Central memory CD4-positive, alpha-beta T cell (primary cell): ENCODE measurements around the gene TMBIM1.

Experiments
- DNase-seq: peaks from one replicate; pipeline ENCODE4 v3.0.0; 2022

Gene TMBIM1

GRCh38 chr2:218271487-218271797, 20.9 kb downstream of the TMBIM1 start:
- no peak for DNase-seq

- no peak for DNase-seq
Observed at GRCh38 chr2:218270721-218271486, 21.4 kb downstream of the TMBIM1 start.

GRCh38 chr2:218269900-218270720, 22.2 kb downstream of the TMBIM1 start, which contains the start of the genes AAMP and PNKD:
AAMP (minus strand) TSS chr2:218270137; CDS start chr2:218270086, 51 bp downstream.
PNKD (plus strand) TSS chr2:218270519; CDS start chr2:218270536, 17 bp downstream.
- peak; percentile 100 for DNase-seq

- DNase-seq, result no peak
Observed at GRCh38 chr2:218267259-218267658, 25.0 kb downstream of the TMBIM1 start.

- no peak for DNase-seq
Observed at GRCh38 chr2:218266316-218266979, 25.9 kb downstream of the TMBIM1 start.

DNA sequence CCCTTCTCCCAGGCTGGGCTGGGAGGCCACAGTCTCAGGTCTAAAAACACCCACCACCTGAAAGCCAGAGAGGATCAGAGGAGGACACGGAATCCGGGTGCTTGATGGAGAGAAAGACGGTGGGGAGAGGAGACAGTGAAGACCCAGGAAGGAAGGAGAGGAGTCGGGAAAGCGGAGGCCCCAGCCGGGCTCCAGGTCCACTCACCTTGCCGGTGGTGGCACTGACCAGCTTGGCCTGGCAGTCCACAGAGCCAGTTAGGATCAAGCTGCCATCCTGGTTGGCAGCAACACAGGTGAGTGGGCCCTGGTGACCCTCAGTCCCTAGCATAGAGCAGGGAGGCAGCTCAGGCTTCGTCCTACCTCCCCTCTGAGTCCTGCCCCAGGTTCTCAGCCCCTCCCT, 26.7 kb downstream of the TMBIM1 start:
- no peak for DNase-seq

GRCh38 chr2:218264773-218265561, 27.3 kb downstream of the TMBIM1 start:
- no peak for DNase-seq

DNA sequence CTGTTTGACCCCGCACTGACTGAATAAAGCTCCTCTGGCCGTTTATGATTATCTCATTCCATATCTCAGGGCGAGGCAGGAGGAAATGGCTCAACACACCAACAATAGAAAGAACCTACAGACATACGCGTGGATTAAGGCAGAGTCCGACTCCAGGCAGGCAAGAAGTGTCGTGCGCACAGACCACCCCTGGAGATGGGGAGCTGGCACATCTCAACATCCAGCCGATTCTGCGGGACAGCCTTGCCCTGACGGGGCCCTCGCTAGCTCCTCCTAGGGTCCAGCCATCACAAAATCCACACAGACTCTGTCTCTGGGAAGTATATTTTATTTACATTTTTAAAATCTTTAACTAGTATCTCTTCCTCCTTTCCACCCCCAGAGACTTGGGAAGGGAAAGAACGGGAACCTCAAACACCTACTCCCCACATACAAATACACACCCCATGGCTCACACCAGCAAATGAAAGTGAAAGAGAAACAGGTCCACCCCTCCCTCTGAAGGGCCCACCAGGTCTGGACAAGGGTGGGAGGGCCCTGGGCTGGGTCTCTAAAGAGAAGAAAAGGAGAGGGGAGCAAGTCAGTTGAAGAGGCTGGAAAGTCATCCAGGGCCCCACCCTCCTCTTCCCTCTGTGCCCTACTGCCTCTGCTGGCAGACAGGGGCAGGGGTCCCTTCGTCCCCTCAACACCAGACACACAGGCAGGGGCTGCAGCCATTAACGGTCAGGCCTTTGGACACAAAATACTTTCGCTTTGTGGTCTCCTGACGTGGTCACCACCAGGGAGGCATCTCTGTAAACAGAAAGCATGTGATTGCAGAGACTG, 28.3 kb downstream of the TMBIM1 start:
- no peak for DNase-seq

- DNase-seq, result no peak
Observed at GRCh38 chr2:218262631-218263586, 29.4 kb downstream of the TMBIM1 start.

- no peak for DNase-seq
Observed at GRCh38 chr2:218262237-218262600, 30.1 kb downstream of the TMBIM1 start.

DNA sequence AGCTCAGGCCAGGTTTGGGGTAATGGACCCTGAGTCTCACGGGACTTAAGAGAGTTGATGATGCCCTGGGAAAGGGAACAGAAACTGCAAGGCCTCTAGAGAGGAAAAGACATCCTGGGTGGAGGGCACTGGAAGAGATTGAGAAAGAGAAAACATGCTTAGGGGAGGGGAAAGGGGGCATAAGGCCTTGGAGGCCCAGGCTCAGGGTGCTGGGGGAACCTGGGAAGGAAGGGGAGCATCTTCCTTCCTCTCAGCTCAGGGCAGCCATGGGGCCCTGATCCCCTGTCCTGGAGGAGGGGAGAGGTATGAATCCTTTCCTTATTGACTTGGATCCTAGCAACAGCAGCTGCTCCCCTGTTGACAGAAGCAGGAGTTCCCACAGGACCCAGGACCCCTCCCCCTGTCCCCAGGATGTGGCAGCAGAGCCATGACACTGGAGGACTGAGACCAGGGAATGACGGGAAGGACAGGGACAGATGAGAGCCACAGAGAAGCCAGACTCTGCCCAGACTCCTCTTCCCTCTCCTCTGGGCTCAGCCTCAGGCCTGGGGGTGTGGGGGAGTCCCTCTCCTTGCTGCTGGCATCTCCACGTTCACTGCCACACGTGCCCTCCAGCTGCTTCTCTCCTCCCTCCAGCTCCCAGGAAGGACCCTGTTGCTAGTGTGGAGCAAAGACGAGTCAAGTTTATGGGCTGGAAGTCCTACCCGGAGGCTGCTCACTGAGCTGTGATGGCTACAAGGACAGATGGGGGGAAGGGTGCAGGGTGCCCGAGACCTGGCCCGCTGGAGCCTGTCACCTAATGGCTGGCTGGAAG, 30.7 kb downstream of the TMBIM1 start:
- no peak for DNase-seq

DNA sequence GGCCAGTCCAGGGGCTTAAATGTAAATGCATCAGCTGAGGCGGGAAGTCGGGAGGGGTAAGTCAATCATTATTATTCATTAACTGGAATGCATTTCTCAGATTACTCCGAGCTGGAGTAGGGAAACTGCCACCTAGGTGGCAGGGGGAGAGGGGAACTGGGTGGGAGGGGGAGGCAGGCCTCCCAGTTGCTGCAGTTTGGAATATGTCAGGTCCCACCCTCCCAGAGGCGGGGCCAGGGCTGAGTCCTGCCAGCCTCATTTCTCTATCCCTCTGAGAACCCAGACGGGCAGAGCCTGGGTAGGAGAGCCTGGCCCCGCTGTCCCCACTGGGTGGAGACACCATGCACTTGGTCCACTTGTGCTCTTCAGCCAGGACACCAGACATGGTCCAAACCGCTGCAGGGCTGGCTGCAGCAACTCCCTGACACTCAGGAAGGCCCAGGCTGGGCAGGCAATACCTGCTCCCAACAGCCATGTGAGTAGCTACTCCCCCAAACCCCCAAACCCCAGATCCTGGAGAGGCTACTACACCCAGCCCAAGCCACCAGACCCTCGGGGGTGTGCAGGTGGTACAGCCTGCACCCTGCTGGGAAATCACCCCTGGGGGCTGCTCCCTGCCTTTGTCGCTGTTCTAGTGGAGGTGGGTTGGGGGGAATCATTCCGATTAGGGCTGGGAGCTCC, 31.4 kb downstream of the TMBIM1 start, which contains the start of gene GPBAR1:
GPBAR1 (plus strand) TSS at position 274 of the 681 bp plus-strand sequence. CDS start 1,710 bp downstream, outside the sequence.
- DNase-seq, result no peak

- DNase-seq, result no peak
Observed at GRCh38 chr2:218260166-218260565, 32.1 kb downstream of the TMBIM1 start.

DNA sequence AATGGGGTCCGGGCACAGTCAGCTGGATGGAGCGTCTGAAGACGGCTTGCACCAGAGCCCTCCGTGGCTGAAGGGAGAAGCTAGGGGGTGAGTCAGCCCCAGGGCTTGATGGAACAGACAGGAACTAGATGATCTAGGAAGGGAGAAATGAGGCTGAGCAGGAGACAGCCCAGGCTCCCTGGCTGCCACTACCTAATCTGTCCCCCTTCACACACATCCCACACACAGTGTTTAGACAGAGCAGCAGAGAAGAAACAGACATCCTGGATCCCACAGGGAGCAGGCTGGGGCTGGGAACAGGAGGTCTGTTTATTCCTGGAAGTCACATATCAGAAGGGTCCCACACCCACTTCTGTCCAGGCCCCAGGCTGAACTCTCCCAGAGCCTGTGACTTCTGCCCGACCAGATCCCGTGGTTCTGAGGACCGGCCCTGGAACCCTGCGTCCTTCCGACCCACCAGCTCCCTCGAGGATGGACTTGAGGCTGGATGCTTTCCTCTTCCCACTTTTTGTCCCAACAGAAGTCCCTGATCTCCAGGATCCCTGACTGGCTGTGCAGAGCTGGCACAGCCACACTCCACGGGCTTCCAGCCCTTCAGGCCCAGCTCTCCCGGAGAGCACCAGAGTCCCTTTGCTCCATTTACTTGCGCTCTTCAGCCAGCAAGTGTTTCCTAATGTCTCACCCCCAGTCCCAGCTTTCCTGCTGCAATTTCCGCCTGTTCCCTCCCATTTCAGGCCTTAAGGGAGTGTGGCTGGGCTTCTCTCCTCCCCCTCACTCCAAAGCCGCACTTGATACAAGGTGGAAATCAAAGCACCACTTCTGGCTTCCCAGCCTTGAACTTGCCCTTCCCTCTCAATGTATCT, 33.0 kb downstream of the TMBIM1 start:
- DNase-seq, result no peak

DNA sequence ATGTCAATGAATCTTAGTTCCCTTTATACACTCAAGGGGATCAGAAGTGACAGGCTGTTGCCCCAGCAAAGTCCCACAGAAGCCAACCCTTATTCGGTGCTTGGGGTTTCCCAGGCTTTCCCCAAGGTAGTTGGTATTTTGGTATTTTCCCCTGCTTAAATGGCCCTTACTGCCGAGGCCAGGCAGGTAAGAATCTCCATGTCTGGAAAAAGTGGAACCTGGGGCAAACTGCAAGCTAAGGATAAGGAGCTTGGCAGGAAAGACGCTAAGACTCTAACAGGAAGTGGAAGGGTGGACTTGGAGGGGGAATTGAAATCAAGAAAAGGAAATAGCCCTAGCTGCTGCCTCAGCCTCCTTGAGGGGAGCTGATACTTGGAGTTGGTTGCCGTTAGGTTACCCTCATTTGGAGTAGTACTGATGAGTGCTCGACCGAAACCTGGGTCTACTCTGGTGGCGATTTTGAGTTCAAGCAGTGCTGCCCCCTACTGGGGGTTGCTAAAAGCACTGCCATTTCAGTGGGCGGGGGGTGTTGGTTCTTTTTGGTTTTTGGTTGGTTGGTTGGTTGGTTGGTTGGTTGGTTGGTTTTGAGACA, 34.8 kb downstream of the TMBIM1 start:
- peak; percentile 58 for DNase-seq

DNA sequence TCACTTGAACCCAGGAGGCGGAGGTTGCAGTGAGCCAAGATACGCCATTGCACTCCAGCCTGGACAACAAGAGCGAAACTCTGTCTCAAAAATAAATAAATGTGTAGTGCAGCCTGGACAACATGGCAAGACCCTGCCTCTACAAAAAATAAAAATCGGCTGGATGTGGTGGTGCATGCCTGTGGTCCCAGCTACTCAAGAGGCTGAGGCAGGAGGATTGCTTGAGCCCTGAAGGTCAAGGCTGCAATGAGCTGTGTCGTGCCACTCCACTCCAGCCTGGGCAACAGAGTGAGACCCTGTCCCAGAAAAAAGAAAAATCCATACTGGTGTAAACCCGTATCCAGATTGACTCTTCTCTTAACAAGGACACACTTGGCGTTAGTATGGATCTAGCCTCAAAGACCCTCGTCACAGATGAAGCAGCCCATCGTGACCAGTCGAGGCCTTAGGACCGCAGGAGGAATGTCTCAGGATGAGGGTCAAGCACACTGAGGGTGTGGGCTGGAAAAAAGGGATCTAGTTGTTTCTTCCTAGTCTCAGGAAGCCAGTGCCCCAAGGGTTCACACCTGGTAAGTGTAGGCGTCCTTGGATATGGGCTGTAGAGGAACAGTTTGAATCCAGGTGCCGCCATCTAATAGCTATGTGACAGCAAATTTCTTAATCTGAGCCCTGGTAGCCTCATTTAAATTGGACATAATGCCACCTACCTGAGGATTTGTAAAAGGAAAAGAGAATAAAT, 35.5 kb downstream of the TMBIM1 start:
- DNase-seq, result no peak

DNA sequence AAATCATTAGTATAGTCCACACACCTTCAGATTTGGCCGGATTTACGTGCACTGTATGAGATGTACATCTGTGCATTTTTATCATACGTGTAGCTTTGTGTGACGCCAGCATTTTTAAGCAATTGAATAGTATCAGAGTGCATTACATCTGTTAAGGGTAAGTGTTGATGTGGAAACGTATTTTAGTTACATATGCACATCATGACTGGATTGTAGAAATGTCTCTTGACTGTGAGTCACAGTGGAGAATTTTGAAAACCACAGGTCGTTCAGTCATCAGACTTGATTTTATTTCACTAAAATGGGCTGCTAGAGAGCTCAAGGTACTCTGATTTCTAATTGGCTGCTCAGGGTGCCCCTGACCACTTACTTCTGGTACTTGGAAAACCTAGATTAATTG, 36.9 kb downstream of the TMBIM1 start:
- no peak for DNase-seq
